SK-N-DZ (cell line): ENCODE measurements around the gene NCAPG2.
A peak's percentile ranks its signal among the peaks of the same experiment; 100 is the strongest.

Source experiments
- DNase-seq: peaks from one replicate; pipeline ENCODE4 v3.0.0-alpha.2; 2015; ENCODE audit warnings: low spot score

Gene NCAPG2

DNA sequence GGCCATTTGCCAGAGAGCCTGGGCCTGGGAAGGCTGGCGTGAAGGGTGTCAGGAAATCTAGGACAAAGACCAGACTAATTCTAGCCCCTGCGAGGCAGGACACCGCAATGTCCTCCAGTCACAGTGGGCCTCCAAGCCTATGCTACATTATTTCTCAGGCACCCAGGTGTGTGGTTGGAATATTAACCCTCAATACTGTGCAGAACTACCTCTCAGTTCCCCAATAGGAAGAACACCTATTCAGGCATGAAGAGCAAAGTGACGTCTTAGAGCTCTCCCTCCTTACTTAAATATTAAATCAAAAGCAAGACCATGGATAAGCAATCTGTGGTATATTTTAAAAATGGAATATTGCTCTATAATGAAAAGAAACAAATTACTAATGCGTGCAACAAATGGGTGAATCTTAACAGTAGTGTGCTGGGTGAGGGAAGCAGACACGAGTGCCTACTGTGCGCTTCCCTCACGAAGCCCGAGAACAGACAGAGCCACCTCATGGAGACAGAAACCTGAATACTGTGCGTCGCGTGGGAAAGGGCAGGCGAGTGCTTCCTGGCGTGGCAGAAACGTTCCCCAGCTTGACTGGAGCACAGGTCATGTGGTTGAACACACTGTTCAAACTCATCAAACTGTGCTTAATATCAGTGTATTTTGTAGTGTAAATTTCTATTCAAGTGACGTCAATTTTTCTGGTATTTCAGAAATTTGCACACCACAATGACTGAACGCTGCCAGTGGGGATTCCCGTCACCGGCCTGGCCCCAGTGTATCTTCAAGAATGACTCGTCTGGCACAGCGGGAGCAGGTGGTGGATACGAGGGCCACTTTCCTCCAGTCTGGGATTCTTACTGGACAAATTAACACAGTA lies 101.5 kb downstream of the NCAPG2 start:
- no peak for DNase-seq

DNA sequence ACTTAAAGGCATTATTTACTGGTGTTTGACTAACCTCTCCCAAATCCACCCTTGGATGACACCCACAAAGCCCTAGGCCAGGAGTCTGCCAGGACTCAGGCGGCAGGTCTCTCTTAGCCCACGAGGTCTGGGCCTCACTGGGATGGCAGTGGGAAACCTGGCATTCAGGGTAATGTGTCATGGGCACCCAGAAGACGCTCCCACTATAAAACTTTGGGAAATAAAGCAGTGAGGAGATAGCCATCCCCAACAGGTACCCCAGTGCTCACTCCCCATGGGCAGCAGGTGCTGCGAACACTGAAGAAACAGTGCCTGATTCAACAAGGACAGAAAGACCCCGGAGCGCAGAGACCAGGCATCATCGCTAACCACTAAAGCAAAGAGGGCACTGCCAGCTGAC lies 102.6 kb downstream of the NCAPG2 start:
- DNase-seq: no peak

DNA sequence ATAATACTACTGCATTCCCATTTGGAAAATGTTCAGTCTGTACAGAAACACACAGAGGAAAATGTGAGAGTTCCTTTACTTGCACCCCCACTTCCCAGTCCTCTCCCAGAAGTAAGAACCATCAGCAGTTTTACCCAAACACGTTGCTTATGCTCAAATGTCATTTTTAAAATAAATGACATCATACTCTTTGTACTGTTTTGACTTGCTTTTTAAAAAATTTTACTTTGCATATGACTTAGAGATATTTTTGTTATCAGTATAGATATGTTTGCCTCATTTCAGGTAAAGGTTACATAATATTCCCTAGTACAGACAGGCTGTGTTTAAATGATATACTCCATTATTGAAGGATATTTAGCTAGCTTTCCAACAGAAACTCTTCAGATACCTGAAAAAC lies 103.5 kb downstream of the NCAPG2 start:
- DNase-seq: no peak

DNA sequence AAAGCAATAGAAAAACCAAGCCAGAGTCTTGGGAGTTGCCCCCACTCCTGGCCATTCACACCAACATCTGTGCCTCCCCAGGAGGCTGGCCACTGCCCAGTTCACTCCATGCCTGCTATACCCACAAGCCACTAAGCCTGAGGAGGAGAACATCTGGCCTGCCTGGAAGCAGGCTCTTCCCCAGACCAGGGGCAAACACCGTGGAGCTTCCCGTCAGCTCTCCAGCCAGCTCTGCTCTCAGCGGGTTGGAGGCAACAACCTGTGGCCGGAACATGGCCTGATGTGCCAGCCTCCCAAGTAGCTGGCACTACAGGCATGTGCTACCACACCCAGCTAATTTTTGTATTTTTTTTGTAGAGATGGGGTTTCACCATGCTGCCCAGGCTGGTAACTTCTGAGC lies 107.9 kb downstream of the NCAPG2 start:
- no peak for DNase-seq

DNA sequence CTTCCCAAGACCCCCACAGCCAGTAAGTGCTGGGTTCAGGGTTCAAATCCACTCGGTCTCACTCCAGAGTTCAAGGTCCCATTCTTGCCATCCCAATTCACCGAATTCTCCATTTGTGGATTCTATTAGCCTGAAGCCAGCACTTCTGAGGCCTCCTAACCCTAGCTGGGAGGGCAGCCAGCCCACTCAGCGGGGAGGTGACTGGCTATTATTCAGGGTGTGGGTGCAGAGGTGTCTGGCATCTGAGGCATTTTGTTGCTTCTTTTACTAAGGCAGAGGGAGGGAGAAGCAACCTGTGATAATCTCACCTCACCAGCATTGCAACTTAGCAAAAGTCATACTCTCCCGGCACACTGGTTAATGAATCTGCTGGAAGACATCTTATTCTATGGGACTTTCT lies 108.3 kb downstream of the NCAPG2 start:
- no peak for DNase-seq

DNA sequence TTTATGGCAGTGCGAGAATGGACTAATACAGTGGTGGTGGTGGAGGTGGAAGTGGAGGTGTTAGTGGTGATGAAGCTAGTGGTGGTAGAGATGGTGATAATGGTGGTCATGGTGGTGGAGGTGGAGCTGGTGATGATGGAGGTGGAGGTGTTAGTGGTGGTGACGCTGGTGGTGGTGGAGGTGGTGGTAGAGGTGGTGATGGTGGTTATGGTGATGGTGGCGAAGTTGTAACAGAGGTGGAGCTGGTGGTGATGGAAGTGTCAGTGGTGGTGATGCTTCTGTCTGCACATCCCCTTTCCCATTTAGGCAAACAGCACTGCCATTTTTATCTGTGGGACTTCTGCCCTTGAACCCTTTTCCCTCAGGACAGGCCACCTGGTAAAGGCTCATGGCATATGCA lies 109.5 kb downstream of the NCAPG2 start:
- peak; percentile 46 for DNase-seq

DNA sequence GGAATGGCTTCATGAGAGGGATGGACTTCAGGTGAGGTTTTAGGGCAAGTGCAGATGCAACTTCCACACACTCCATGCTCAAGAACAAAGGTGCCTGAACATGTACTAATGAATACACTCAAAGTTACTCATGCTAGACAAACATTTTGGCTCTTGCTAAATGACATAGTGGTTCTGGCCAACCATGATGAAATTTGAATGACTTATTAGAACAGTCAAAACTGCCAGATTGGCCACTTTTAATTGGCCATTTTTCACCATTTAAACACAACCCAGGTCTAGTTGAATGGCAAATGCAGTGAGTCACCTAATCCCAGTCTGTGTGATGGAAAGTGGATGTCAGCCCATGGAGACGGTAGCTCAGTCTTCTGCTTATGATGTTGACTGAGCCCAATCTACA lies 112.1 kb downstream of the NCAPG2 start:
- DNase-seq: no peak

DNA sequence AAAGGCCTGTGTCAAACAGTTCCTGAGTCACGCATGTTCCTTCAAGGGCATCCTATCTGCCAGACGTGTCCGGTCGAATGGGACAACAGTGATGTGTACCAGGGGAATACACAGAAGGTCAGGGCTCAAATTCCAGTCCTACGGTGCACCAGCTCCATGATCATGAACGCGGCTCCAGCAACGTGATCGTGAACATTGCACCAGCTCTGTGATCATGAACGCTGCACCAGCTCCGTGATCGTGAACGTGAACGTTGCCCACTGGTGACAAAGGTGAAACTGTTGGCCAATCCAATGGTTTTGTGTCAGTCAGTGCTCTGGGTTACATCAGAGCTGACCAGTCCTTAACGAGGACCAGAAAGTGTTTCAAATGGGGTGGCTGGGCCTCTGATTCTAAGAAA lies 112.7 kb downstream of the NCAPG2 start:
- DNase-seq: no peak

DNA sequence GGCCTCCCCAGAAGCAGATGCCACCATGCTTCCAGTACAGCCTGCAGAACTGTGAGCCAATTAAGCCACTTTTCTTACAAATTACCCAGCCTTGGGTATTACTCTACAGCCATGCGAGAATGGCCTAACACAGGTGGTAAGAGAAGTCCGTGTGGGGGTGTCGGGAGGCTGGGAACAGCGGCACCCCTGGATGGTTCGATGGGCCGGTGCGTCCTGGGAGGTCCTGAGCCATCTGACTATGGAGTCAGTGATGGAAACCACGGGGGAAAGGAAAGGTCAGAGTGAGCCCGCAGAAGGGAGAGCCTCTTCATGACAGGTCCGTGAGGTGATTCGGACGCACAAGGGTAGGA lies 114.4 kb downstream of the NCAPG2 start:
- no peak for DNase-seq

DNA sequence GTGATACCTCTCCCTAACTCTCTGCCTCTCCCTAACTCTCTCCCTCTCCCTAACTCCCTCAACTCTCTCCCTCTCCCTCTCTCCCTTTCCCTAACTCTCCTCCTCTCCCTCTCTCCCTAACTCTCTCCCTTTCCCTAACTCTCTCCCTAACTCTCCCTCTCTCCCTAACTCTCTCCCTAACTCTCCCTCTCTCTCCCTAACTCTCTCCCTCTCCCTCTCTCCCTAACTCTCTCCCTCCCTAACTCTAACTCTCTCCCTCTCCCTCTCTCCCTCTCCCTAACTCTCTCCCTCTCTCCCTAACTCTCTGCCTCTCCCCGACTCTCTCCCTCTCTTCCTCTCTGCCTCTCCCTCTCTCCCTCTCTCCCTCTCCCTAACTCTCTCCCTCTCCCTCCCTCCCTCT lies 115.0 kb downstream of the NCAPG2 start:
- DNase-seq: no peak

DNA sequence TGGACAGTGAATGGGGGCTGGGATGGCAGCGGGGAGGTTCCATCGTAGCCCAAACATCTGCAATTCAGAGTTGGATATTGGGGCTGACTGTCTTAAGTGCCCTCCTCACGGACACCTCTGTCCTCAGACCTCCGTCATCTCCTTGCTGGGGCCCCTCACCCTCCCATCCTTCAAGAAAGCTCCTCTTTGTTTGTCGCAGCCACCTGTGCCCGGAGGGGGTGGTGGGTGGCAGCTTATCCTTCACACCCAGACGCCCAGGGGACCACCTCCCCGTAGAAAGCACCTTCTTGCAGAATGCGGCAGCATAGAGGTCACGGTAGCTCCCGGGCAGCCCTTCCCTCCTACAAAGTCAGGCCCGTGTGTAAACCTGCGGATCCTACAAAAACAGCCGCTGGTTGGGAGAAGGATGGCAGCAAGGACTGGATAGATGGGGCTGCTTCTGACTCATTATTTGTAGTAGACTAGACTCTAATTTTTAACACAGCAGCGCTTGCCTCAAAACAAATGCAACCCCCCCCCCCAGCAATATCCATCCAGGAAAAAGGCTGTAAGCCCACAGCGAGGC lies 115.6 kb downstream of the NCAPG2 start:
- no peak for DNase-seq

DNA sequence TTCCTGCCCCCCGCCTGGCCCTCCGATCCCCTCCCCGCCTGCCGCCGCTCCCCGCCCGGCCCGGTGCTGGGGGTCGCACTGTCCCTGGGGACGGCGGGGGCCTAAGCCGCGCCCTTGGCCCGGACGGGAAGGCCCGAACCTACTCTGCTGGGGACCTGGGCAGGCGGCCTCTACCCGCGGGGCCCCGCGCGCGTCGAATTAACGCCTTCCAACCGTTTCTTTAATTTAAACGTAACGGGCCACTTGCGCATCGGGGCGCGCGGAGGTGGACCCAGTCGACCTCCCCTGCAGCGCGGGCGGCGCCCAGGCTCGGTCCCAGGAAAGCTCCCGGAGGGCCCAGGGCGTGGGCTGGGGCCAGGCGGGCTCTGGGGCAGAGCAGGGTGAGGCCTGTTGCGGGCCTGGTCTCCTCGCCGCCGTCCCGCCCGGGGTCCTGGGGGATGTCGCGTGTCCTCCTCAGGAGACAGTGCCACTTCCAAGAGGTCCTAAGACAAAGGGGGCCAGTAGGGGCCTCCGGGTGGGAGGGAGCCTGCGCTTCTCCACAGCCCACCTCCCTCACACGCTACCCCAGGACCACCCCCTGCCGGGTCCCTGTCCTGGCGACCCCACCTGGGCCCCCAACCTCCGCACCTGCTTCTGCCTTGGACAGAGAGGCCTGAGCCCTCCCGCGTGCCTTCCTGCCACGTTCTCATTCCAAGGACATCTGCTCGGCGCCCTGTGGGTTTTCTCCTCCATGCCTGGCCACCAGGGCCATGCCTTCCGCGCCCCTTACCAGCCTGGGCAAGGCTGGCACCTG lies 116.3 kb downstream of the NCAPG2 start:
- DNase-seq: peak; percentile 32

DNA sequence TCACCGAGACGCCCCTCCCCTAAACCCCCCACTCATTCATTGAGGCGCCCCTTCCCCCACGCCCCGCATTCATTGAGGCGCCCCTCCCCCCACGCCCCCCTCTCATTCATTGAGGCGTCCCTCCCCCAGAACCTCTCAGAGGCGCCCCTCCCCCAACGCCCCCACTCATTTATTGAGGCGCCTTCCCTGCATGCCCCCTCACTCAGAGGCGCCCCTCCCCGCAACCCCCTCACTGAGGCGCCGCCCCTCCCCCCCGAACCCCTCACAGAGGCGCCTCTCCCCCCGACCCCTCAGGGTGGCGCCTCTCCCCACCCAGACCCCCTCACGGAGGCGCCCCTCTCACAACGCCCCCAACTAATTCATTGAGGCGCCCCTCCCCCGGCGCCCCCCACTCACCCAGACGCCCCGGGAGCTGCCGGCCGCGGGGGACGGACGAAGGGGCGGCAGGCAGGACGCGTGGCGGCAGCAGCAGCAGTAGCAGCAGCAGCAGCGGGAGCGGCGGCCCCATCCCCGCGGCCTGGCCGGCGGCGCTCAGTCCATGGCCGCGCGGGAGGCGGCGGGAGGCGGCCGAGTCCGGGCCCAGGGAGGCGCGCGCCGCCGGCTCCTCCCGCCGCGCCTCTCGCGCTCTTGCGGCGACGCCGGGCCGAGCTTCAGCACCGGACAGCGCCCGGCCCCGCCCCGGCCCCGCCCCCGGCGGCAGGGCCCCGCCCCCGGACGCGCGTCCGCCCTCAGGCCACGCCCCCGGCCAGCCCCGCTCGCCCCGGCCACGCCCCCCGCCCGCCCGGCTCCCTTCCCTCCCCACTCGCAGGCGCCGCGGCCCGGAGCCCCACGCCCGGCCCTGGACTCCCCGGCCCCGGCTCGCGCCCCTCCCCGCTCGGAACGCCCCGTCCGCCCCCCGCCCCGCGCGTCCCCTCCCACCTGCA lies 117.2 kb downstream of the NCAPG2 start, which contains the start of gene PTPRN2:
TSS of gene PTPRN2 (minus strand) at position 662 of the 923 bp plus-strand sequence.
- peak; percentile 64 for DNase-seq

DNA sequence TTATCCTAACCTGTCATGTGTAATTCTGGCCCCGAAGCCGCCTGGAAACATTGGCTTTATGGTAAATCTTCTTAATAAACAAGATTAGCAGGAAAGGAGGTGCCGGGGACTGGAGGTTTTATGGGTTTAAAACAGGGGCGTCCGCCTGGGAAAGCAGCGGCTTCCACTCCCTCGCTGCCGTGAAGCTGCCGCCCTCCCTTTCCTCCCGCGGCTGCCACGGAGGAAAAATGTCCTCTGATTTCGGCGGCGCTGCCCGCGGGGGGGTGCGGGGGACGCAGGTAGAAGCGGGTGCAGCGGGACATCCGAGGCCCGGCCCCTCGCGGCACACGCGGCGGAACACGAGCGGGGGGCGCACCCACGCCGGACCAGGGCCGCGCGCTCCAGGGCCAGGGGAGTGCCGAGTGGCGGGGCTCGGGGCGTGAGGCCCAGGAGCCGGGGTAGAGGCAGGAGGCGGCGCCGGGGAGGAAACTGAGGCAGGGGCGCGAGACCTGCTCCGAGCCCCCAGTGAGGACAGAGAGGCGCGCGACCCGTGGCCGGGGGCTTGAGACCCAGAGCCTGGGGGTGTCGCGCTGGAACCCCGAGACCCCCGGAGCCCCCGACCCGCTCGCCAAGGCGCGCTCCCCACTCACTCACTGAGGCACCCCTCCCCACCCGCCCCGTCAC lies 118.0 kb downstream of the NCAPG2 start:
- DNase-seq: no peak

DNA sequence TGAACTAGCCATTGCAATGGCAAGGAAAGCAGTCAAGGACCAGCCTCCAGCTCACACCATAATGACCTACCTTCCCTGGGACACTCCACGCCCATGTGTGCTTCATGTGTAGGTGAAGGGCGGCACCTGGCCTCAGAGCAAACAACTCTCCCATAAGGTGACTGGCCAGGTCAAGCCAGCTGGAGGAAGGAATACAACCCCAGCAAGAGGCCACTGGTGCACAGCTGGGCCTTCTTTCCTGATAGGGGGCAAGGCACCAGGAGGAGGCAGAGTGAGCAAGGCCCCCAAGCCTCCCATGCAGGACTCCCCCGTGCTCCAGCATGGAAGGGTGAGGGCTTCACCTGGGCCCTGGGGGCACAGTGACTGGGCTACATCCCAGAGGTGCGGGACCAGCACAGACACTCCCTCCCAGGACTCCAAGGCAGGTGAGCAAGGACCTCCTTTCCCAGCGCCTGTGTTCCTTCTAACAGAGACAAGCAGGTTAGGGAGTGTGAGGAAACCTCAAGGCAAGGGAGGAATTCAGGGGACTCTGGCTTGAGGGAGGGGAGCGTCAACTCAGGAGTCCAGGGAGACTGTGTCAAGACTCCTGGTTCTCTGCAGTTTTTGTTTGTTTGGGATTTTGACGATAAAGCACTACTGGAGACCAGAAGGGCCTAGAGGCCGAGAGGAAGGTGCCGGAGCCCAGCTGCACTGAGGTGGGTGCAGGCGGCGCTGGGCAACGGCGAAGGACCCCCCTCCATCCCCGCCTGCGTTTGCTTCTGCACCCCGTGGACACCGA lies 118.7 kb downstream of the NCAPG2 start:
- DNase-seq: no peak

DNA sequence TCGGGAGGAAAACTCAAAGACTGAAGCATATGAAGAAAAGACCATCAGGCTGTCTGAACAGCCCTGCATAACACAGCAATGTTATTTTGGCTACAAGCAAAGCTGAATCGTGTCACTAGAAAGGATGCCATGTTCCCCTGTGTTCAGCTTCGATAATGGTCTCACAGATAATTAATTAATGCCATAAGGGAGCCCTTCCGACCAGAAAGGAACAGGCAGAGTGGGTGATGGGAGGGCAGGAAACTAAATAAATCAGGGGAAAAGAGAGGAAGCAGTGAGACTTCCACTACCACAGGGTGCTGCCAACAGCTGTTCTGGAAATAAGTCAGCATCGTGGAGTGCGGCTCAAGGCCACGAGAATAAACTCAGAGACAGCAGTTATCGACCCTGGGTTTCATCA lies 120.2 kb downstream of the NCAPG2 start:
- DNase-seq: no peak

DNA sequence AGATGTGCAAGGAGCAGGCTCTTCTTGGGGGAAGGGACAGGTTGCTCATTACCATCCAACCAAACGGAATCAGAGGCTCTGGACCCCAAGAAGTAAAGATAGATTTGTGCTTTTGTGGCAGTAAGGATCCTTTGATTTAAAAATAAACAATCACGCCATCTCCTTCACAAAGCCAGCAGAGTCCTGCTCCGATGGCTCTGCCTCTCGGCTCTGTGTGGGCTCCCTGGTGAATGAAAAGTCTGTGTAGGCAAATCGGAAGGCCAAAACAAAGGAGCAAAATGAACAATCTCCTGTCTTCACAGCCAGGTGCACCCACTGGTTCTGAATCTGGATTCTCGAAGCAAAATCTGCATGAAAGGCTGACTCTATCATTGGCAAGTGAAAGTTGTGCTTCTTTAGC lies 120.8 kb downstream of the NCAPG2 start:
- no peak for DNase-seq

DNA sequence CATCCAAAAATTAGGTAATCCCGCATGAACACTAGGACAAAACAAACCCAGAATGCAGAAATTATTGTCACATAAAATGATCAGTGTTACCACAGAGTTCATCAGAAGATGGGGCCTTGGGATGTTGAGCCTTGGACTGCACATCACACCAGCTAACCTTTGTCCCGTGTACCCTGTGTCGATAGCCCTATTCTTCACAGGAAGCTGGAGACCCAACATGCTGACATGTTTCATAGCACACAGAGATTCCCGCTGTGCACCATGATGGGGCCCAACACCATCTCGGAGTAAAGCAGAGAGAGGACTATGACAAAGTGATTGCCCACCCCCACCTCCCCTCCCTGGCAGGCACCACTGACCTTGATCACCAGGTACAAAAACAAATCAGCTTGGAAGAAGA lies 121.5 kb downstream of the NCAPG2 start:
- no peak for DNase-seq

DNA sequence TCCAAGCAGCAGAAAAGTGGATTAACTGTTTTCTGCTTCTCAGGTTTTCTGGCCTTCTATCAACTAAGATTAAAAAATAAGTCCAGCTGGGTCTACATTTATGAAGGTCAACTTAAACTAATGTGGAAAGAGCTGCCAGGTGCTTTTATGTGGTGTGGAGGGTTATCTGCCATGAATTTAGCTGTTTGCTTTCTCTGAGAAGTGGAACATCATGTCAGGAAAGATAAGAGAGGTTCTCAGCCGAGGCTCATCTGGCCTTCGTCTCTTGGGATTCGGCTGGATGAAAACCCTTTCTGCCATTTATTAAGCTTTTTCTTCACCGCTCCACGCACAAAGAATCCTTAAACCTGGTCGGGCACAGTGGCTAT lies 122.5 kb downstream of the NCAPG2 start:
- DNase-seq: peak; percentile 32

DNA sequence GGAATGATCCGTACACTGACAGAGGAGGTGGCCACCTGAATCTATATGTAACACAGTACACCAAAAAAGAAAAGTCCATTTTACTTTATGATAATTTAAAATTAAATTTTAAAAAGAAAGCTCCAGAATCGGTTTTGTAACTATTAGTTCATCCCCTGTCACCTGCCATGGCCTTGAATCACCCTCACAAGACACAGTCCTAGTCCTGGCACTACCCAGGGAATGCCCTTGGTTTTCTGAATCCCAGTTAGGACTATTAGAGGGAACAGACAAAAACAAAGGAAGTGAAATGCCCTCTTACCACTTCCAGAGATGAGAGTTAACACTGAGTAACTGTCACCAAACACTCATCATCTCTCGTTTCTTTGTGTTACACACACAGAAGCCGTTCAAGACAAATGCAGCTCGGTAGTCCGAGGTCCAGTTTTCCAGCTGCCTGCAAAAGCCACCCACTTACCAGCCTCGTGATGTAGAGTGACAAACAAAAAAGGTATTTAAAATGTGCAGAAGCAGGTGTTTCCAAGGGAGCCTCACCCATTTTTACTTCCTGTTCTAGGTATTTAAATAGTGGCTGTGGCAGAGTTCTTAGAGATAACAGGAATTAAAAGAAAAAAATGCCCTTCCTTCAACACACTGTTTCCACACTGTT lies 123.0 kb downstream of the NCAPG2 start:
- DNase-seq: no peak
